IMR-90 (cell line): ENCODE data around the gene MMRN2. TPM values are rescaled to one million over a fixed set of nuclear protein-coding genes. Genes with fewer than 3 reads are reported as not detected.

Experiments
- ATAC-seq: fragments of 200-7000 bp; cut with Tn5 transposase; 2 replicates; pipeline ENCODE4 v1.9.1; 2020; ENCODE audit warnings: low read depth, mild to moderate bottlenecking, moderate library complexity
- BruUV-seq: library from RNA; stranded (reverse); fragments of 400-500 nt; replicated peaks from 2 replicates; lab custom pipeline; 2021; lab: Mats Ljungman, UMichigan
- CTCF ChIA-PET: fragments of 300-600 bp; formaldehyde crosslinking; extraction: SDS; loops from one replicate; lab custom pipeline; 2021; ENCODE audit warnings: antibody characterized with exemption; lab: Yijun Ruan, JAX
- POLR2A ChIA-PET: fragments of 300-600 bp; sonication (Branson Sonifier 250); formaldehyde crosslinking; loops from one replicate; lab custom pipeline; 2022; ENCODE audit warnings: antibody characterized with exemption; ENCODE audit not compliant: unreplicated experiment; lab: Charles Lee
- DNase-seq: peaks from one replicate; pipeline ENCODE4 v3.0.0; 2013
- H2AFZ ChIP-seq: replicated peaks from 2 replicates; pipeline ENCODE3; 2013; ENCODE audit warnings: low read length, mild to moderate bottlenecking; ENCODE audit not compliant: poor library complexity
- H2AK5ac ChIP-seq: 2 replicates; pipeline ENCODE4 v1.6.1; 2013; ENCODE audit warnings: low read depth, low read length, inconsistent platforms
- H2AK9ac ChIP-seq: replicated peaks from 2 replicates; pipeline ENCODE3; 2013; ENCODE audit warnings: mild to moderate bottlenecking, low read depth, low read length, moderate library complexity; ENCODE audit not compliant: poor library complexity
- H2BK120ac ChIP-seq: 2 replicates; pipeline ENCODE4 v1.6.1; 2013; ENCODE audit warnings: low read depth, low read length, inconsistent platforms
- H2BK15ac ChIP-seq: 3 replicates; pipeline ENCODE4 v1.6.1; 2013; ENCODE audit warnings: low read depth, low read length, inconsistent platforms
- H2BK20ac ChIP-seq: 2 replicates; pipeline ENCODE4 v1.6.1; 2013; ENCODE audit warnings: low read depth, mild to moderate bottlenecking, inconsistent platforms, low read length, moderate library complexity
- H2BK5ac ChIP-seq: 2 replicates; pipeline ENCODE4 v1.6.1; 2013; ENCODE audit warnings: mild to moderate bottlenecking, low read depth, low read length, inconsistent platforms; ENCODE audit not compliant: poor library complexity, severe bottlenecking
- H3K14ac ChIP-seq: replicated peaks from 2 replicates; pipeline ENCODE4 v1.6.1; 2013; ENCODE audit warnings: low read depth, low read length, inconsistent platforms
- H3K18ac ChIP-seq: 2 replicates; pipeline ENCODE4 v1.6.1; 2013; ENCODE audit warnings: low read depth, low read length, control low read depth
- H3K23ac ChIP-seq: 2 replicates; pipeline ENCODE4 v1.6.1; 2013; ENCODE audit warnings: low read depth, low read length, inconsistent platforms
- H3K27ac ChIP-seq: 2 replicates; pipeline ENCODE4 v1.5.1; 2013; ENCODE audit warnings: mild to moderate bottlenecking, control low read depth, low read length; ENCODE audit not compliant: insufficient read depth
- H3K27me3 ChIP-seq: 2 replicates; pipeline ENCODE4 v1.6.1; 2013; ENCODE audit warnings: low read length; ENCODE audit not compliant: control insufficient read depth, insufficient read depth
- H3K36me3 ChIP-seq: 2 replicates; pipeline ENCODE4 v1.6.1; 2013; ENCODE audit warnings: low read length, mixed read lengths; ENCODE audit not compliant: control insufficient read depth, insufficient read depth
- H3K4ac ChIP-seq: 2 replicates; pipeline ENCODE4 v1.6.1; 2013; ENCODE audit warnings: low read depth, low read length, inconsistent platforms
- H3K4me1 ChIP-seq: 2 replicates; pipeline ENCODE4 v1.6.1; 2013; ENCODE audit warnings: low read length, mixed read lengths; ENCODE audit not compliant: control insufficient read depth, insufficient read depth
- H3K4me2 ChIP-seq: 2 replicates; pipeline ENCODE4 v1.6.1; 2013; ENCODE audit warnings: low read depth, mild to moderate bottlenecking, control low read depth, low read length, moderate library complexity
- H3K4me3 ChIP-seq: 2 replicates; pipeline ENCODE4 v1.5.1; 2013; ENCODE audit warnings: low read depth, mild to moderate bottlenecking, control low read depth, low read length, moderate library complexity; ENCODE audit not compliant: insufficient read depth
- H3K56ac ChIP-seq: 2 replicates; pipeline ENCODE4 v1.6.1; 2013; ENCODE audit warnings: low read length, inconsistent platforms; ENCODE audit not compliant: insufficient read depth; ENCODE audit errors: extremely low read depth
- H3K79me1 ChIP-seq, 2 experiments: 2 replicates each; pipeline ENCODE4 v1.6.1; 2013; ENCODE audit warnings: low read length in 2 of 2, inconsistent platforms in 1 of 2, low read depth in 1 of 2
- H3K9ac ChIP-seq: 2 replicates; pipeline ENCODE4 v1.6.1; 2013; ENCODE audit warnings: low read depth, low read length, control low read depth
- H3K9me1 ChIP-seq: 2 replicates; pipeline ENCODE4 v1.6.1; 2013; ENCODE audit warnings: low read length, inconsistent platforms; ENCODE audit not compliant: insufficient read depth
- H3K9me3 ChIP-seq: 2 replicates; pipeline ENCODE4 v1.6.1; 2013; ENCODE audit warnings: low read length; ENCODE audit not compliant: control insufficient read depth, insufficient read depth
- H4K20me1 ChIP-seq: 2 replicates; pipeline ENCODE4 v1.6.1; 2013; ENCODE audit warnings: low read length, inconsistent platforms; ENCODE audit not compliant: insufficient read depth
- H4K5ac ChIP-seq: 2 replicates; pipeline ENCODE4 v1.6.1; 2013; ENCODE audit warnings: mild to moderate bottlenecking, low read depth, low read length, control low read depth
- H4K8ac ChIP-seq, 2 experiments: 2 replicates each; pipeline ENCODE4 v1.6.1; 2013; ENCODE audit warnings: low read depth in 2 of 2, low read length in 2 of 2, control low read depth in 1 of 2, inconsistent platforms in 1 of 2
- H4K91ac ChIP-seq: 2 replicates; pipeline ENCODE4 v1.6.1; 2013; ENCODE audit warnings: low read depth, low read length, inconsistent platforms; ENCODE audit not compliant: insufficient read depth
- BHLHE40 ChIP-seq: fragments of 150-350 bp; IDR thresholded peaks from 2 replicates; pipeline ENCODE4 v1.6.1; 2016; ENCODE audit warnings: mild to moderate bottlenecking, low read depth, low read length
- CHD1 ChIP-seq: IDR thresholded peaks from 2 replicates; pipeline ENCODE4 v1.6.1; 2012; ENCODE audit warnings: low read depth, low read length, improper control_type of control experiment
- FOS ChIP-seq: fragments of 150-350 bp; IDR thresholded peaks from 2 replicates; pipeline ENCODE4 v1.6.1; 2016; ENCODE audit warnings: low read depth, low read length
- MAFK ChIP-seq: IDR thresholded peaks from 2 replicates; pipeline ENCODE4 v1.6.1; 2012; ENCODE audit warnings: low read depth, low read length, improper control_type of control experiment
- MAZ ChIP-seq: IDR thresholded peaks from 2 replicates; pipeline ENCODE4 v1.6.1; 2012; ENCODE audit warnings: low read depth, mild to moderate bottlenecking, low read length, improper control_type of control experiment, moderate library complexity, borderline replicate concordance
- MXI1 ChIP-seq: IDR thresholded peaks from 2 replicates; pipeline ENCODE4 v1.6.1; 2012; ENCODE audit warnings: low read depth, mild to moderate bottlenecking, low read length, moderate library complexity, borderline replicate concordance
- NFE2L2 ChIP-seq: fragments of 150-350 bp; IDR thresholded peaks from 2 replicates; pipeline ENCODE4 v1.6.1; 2016; ENCODE audit warnings: low read depth, mild to moderate bottlenecking, low read length
- POLR2A ChIP-seq: IDR thresholded peaks from 2 replicates; pipeline ENCODE4 v1.6.1; 2012; ENCODE audit warnings: mild to moderate bottlenecking, low read depth, low read length
- RAD21 ChIP-seq: IDR thresholded peaks from 2 replicates; pipeline ENCODE4 v1.6.1; 2012; ENCODE audit warnings: low read length, improper control_type of control experiment
- RCOR1 ChIP-seq: IDR thresholded peaks from 2 replicates; pipeline ENCODE4 v1.6.1; 2012; ENCODE audit warnings: mild to moderate bottlenecking, low read length, improper control_type of control experiment; ENCODE audit not compliant: insufficient replicate concordance
- RFX5 ChIP-seq: IDR thresholded peaks from 2 replicates; pipeline ENCODE4 v1.8.0; 2012; ENCODE audit warnings: low read depth, mild to moderate bottlenecking, low read length, moderate library complexity
- SMC3 ChIP-seq: fragments of 150-350 bp; IDR thresholded peaks from 2 replicates; pipeline ENCODE4 v1.6.1; 2016; ENCODE audit warnings: low read depth, mild to moderate bottlenecking, antibody characterized with exemption, low read length, moderate library complexity
- WGBS, 2 experiments: methylation state at CpG; one replicate each; pipeline versions ENCODE4 v1.1.5 to v1.1.7; 2013; ENCODE audit warnings: missing lambda C conversion rate in 2 of 2; ENCODE audit not compliant: insufficient read length in 1 of 2; ENCODE audit errors: extremely low coverage in 2 of 2; 5-methylcytosine and 5-hydroxymethylcytosine counted together
- dilution Hi-C: fragments of 300-500 bp; cut with HindIII; formaldehyde crosslinking; loops from one replicate; pipeline ENCODE4 v1.14.3; 2018; ENCODE audit warnings: low sequenced_read_pairs; ENCODE audit not compliant: unreplicated experiment
- in situ Hi-C: fragments of 300-500 bp; cut with MboI; formaldehyde crosslinking; loops from 3 replicates; pipeline ENCODE4 v1.14.3; 2019; ENCODE audit warnings: low sequenced_read_pairs, inconsistent platforms, mixed read lengths
- intact Hi-C: fragments of 100-400 bp; cut with micrococcal nuclease; formaldehyde crosslinking; loops from 2 replicates; pipeline ENCODE4 v1.10.0; 2022
- polyA plus RNA-seq, 3 experiments: library from polyadenylated mRNA; depleted of rRNA; stranded (reverse); fragments of >200 nt; gene quantifications; 2 replicates each; pipeline ENCODE4 v1.2.3, GENCODE V29; 2012; ENCODE audit warnings: low replicate concordance in 1 of 3
- total RNA-seq: library from RNA; depleted of rRNA; stranded (reverse); fragments of >200 nt; gene quantifications from 2 replicates; pipeline ENCODE4 v1.2.3, GENCODE V29; 2012
- TF ChIP-seq, protein P1 (sequence below): conservative IDR thresholded peaks from 2 replicates; pipeline ENCODE4 v1.5.1; 2012; ENCODE audit warnings: mild to moderate bottlenecking, low read depth, low read length, improper control_type of control experiment
- TF ChIP-seq, protein P2 (sequence below): fragments of 150-350 bp; IDR thresholded peaks from 2 replicates; pipeline ENCODE4 v1.6.1; 2016; ENCODE audit warnings: low read depth, mild to moderate bottlenecking, low read length, moderate library complexity, borderline replicate concordance
- TF ChIP-seq, protein P3 (sequence below): fragments of 150-350 bp; IDR thresholded peaks from 2 replicates; pipeline ENCODE4 v1.6.1; 2017; ENCODE audit warnings: mild to moderate bottlenecking, antibody characterized with exemption, low read length, low read depth

The MMRN2 gene
- total and polyA plus RNA-seq, 2 of the 4 experiments (the other 2 are of a cell fraction), result 1.6 to 1.8 TPM

DNA sequence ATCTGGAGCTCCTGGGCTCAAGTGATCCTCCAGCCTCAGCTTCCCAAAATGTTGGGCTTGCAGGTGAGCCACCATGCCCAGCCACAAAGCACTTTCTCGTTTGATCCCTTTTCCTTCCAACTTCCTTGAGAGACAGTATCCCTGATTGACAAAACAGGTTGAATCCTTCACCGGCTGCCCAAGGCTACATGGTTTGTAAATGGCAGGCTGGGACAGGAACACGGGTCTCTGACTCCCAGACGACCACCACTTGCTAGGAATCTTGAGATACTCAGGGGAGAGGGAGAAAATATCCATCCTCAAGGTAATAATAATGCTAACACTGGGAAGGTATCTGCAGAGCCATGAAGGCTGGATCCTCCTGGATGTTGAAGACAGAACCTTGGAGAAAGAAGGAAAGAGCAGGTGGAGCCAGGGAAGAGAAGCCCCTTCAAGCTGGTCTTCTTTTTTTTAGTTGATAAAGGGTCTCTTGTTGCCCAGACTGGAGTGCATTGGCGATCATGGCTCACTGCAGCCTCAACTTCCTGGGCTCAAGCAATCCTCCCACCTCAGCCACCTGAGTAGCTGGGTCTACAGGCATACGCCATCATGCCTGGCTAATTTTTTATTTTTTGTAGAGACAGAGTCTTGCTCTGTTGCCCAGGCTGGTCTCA lies 19.8 kb downstream of the MMRN2 start:
- TF ChIP-seq, protein P1, sequence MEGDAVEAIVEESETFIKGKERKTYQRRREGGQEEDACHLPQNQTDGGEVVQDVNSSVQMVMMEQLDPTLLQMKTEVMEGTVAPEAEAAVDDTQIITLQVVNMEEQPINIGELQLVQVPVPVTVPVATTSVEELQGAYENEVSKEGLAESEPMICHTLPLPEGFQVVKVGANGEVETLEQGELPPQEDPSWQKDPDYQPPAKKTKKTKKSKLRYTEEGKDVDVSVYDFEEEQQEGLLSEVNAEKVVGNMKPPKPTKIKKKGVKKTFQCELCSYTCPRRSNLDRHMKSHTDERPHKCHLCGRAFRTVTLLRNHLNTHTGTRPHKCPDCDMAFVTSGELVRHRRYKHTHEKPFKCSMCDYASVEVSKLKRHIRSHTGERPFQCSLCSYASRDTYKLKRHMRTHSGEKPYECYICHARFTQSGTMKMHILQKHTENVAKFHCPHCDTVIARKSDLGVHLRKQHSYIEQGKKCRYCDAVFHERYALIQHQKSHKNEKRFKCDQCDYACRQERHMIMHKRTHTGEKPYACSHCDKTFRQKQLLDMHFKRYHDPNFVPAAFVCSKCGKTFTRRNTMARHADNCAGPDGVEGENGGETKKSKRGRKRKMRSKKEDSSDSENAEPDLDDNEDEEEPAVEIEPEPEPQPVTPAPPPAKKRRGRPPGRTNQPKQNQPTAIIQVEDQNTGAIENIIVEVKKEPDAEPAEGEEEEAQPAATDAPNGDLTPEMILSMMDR, result no peak
- TF ChIP-seq RAD21 (no peak), BHLHE40 (no peak), MAFK (no peak), NFE2L2 (no peak), FOS (no peak), SMC3 (no peak), POLR2A (no peak), RFX5 (no peak), MAZ (no peak), RCOR1 (no peak), CHD1 (no peak), MXI1 (no peak)
- TF ChIP-seq, protein P2, sequence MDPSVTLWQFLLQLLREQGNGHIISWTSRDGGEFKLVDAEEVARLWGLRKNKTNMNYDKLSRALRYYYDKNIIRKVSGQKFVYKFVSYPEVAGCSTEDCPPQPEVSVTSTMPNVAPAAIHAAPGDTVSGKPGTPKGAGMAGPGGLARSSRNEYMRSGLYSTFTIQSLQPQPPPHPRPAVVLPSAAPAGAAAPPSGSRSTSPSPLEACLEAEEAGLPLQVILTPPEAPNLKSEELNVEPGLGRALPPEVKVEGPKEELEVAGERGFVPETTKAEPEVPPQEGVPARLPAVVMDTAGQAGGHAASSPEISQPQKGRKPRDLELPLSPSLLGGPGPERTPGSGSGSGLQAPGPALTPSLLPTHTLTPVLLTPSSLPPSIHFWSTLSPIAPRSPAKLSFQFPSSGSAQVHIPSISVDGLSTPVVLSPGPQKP, result no peak
- TF ChIP-seq, protein P3, sequence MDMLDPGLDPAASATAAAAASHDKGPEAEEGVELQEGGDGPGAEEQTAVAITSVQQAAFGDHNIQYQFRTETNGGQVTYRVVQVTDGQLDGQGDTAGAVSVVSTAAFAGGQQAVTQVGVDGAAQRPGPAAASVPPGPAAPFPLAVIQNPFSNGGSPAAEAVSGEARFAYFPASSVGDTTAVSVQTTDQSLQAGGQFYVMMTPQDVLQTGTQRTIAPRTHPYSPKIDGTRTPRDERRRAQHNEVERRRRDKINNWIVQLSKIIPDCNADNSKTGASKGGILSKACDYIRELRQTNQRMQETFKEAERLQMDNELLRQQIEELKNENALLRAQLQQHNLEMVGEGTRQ, result no peak
- H3K56ac ChIP-seq, result no peak overlapping the region
- ChIA-PET POLR2A (no interaction called here), CTCF (interaction anchor here (0.5 to 1.4 kb wide), 2 partner anchors 117 to 201 kb away, joined by 3 to 4 read pairs; no protein-coding TSS in a partner anchor)
- H2AFZ ChIP-seq, result peak overlapping the region; percentile 65
- H3K79me1 ChIP-seq, result no peaks in the 10 kb centered on the region; a peak in 1 of 4 replicates
- no peak for ATAC-seq
- peak overlapping the region; percentile 63 for H2AK9ac ChIP-seq
- H3K4me3 ChIP-seq, result no peak overlapping the region
- dilution Hi-C loops (no loop called here), intact Hi-C loops (loop anchor here (2.0 kb wide), 2 partner anchors 155 to 245 kb away; no protein-coding TSS in a partner anchor), in situ Hi-C loops (no loop called here)
- no peak overlapping the region for H2BK120ac ChIP-seq
- H2BK20ac ChIP-seq, result no peak overlapping the region
- no peak overlapping the region for H2BK15ac ChIP-seq
- H4K5ac ChIP-seq, result no peak overlapping the region
- H3K4me2 ChIP-seq, result no peak overlapping the region
- no peak overlapping the region for H3K14ac ChIP-seq
- no peak overlapping the region for H3K18ac ChIP-seq
- H3K9me1 ChIP-seq, result peaks cover 14% of the 10 kb centered on the region
- no peak overlapping the region for H2BK5ac ChIP-seq
- no peak overlapping the region for H3K23ac ChIP-seq
- no peaks in the 10 kb centered on the region for H3K27me3 ChIP-seq
- no peak overlapping the region for H4K91ac ChIP-seq
- no peak overlapping the region for H3K27ac ChIP-seq
- H3K36me3 ChIP-seq, result no peaks in the 10 kb centered on the region
- no peaks in the 10 kb centered on the region for H4K20me1 ChIP-seq
- 83% methylated on average over 1 of the region's 6 CpGs; no CpG with 5 or more reads in 1 of the 2 experiments for WGBS, 2 experiments
- H3K9ac ChIP-seq, result no peak overlapping the region
- H4K8ac ChIP-seq, result no peak overlapping the region; a peak in 1 of 4 replicates
- peaks cover 5% of the 10 kb centered on the region for H3K4me1 ChIP-seq
- no peak for DNase-seq
- no peaks in the 10 kb centered on the region for H3K9me3 ChIP-seq
- H3K4ac ChIP-seq, result no peak overlapping the region
- no peak overlapping the region for H2AK5ac ChIP-seq
- BruUV-seq, result no TSS peak
